Bronchial epithelial cell (primary cell): ENCODE data around the gene FEZ2. TPM values are rescaled to one million over a fixed set of nuclear protein-coding genes. Genes with fewer than 3 reads are reported as not detected.

Experiments
- DNase-seq: peaks from one replicate; pipeline ENCODE4 v3.0.0-alpha.2; 2010; ENCODE audit warnings: low read depth
- FAIRE-seq: peaks from 2 replicates; lab custom pipeline; 2011; peaks lifted over from hg19 to GRCh38; lab: Jason Lieb, UNC
- H3K27me3 ChIP-seq: 2 replicates; pipeline ENCODE4 v1.5.1; 2011; ENCODE audit warnings: low read length; ENCODE audit not compliant: control insufficient read depth, insufficient read depth
- H3K36me3 ChIP-seq: 2 replicates; pipeline ENCODE4 v1.5.1; 2011; ENCODE audit warnings: low read length; ENCODE audit not compliant: control insufficient read depth, insufficient read depth
- H3K4me3 ChIP-seq: 2 replicates; pipeline ENCODE4 v1.5.1; 2011; ENCODE audit warnings: mild to moderate bottlenecking, low read depth, low read length, control low read depth
- total RNA-seq: library from RNA; depleted of rRNA; stranded (reverse); fragments of >200 nt; gene quantifications from 2 replicates; pipeline ENCODE4 v1.2.1, GENCODE V29; 2014
- TF ChIP-seq, protein P1 (sequence below): IDR thresholded peaks from 2 replicates; pipeline ENCODE4 v1.5.1; 2011; ENCODE audit warnings: mild to moderate bottlenecking, moderate library complexity, low read length, control low read depth, inconsistent platforms; ENCODE audit not compliant: insufficient read depth, severe bottlenecking

Gene FEZ2
- total RNA-seq, 1 donor from 2014 or later = 46.3 TPM

GRCh38 chr2:36578343-36579296, 19.3 kb downstream of the FEZ2 start:
- H3K27me3 ChIP-seq = no peaks in the 10 kb centered on the region
- TF ChIP-seq, protein P1, sequence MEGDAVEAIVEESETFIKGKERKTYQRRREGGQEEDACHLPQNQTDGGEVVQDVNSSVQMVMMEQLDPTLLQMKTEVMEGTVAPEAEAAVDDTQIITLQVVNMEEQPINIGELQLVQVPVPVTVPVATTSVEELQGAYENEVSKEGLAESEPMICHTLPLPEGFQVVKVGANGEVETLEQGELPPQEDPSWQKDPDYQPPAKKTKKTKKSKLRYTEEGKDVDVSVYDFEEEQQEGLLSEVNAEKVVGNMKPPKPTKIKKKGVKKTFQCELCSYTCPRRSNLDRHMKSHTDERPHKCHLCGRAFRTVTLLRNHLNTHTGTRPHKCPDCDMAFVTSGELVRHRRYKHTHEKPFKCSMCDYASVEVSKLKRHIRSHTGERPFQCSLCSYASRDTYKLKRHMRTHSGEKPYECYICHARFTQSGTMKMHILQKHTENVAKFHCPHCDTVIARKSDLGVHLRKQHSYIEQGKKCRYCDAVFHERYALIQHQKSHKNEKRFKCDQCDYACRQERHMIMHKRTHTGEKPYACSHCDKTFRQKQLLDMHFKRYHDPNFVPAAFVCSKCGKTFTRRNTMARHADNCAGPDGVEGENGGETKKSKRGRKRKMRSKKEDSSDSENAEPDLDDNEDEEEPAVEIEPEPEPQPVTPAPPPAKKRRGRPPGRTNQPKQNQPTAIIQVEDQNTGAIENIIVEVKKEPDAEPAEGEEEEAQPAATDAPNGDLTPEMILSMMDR = no peak
- FAIRE-seq (no peak), DNase-seq (peak; percentile 91)
- H3K36me3 ChIP-seq = peaks cover 7% of the 10 kb centered on the region
- H3K4me3 ChIP-seq = no peak overlapping the region

GRCh38 chr2:36577884-36578283, 20.1 kb downstream of the FEZ2 start:
- Histone ChIP-seq H3K36me3 (peaks cover 7% of the 10 kb centered on the region), H3K27me3 (no peaks in the 10 kb centered on the region), H3K4me3 (no peak overlapping the region)
- FAIRE-seq = no peak
- DNase-seq = no peak
- TF ChIP-seq, protein P1 = no peak

DNA sequence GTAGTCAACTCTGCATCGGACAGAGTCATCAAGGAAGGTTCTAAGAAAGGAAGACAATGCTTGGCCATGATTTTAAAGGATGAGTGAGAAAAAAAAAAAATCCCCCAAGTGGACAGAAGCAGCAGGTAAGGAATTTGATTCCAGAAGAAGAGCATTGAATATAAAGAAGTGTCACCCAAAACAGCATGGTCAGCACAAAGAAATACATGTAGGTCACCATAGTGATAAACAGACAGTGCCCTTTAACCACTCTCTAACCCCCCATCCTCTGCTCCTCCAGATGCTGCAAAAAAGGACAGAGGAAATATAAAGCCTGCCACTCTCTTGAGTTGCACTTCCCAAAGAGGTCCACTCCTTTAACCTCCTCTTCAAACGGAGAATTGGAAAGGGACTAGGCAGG, 23.4 kb downstream of the FEZ2 start:
- H3K36me3 ChIP-seq = peaks cover 3% of the 10 kb centered on the region
- H3K4me3 ChIP-seq = no peak overlapping the region
- H3K27me3 ChIP-seq = no peaks in the 10 kb centered on the region
- DNase-seq = no peak
- TF ChIP-seq, protein P1 = no peak
- no peak for FAIRE-seq

DNA sequence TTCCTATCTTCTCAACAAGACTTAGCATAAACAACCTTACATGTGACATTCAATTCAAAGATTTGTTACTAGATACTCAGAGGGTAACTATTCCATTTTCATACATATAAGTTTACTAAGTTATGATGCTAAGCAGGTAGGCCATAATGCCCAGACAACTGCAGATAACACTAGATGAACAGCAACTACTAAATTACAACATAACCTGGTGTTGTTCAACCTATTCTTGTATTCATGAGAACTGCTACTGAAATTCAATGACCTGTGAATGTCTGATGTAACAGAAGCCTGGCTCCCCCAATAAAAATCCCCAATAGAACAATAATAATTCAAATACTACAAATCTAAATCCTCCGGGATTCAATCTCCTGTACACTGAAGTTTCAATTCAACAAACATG, 24.8 kb downstream of the FEZ2 start:
- no peaks in the 10 kb centered on the region for H3K27me3 ChIP-seq
- H3K36me3 ChIP-seq = peaks cover 2% of the 10 kb centered on the region
- FAIRE-seq (no peak), DNase-seq (no peak)
- TF ChIP-seq, protein P1 = no peak
- H3K4me3 ChIP-seq = no peak overlapping the region

DNA sequence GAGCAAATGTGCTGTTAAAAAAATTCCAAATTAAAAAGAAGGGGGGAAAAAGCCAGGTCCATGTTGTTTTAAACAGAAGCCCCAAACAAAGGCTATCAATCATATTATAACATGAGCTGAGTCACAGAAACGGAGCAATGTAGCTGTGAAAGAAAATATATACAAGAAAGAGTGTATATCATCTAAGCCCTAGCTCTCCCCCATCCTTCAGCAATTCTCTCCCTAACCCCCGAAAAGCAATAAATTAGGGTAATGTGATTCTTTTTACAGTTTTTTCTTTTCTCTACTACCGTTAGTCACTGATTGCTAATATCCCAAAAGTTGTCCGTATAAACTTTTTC, 25.3 kb downstream of the FEZ2 start:
- TF ChIP-seq, protein P1 = no peak
- Histone ChIP-seq H3K36me3 (peaks cover 2% of the 10 kb centered on the region), H3K4me3 (no peak overlapping the region), H3K27me3 (no peaks in the 10 kb centered on the region)
- no peak for DNase-seq
- FAIRE-seq = no peak
